ENCODE results near the gene EDA.

DNA sequence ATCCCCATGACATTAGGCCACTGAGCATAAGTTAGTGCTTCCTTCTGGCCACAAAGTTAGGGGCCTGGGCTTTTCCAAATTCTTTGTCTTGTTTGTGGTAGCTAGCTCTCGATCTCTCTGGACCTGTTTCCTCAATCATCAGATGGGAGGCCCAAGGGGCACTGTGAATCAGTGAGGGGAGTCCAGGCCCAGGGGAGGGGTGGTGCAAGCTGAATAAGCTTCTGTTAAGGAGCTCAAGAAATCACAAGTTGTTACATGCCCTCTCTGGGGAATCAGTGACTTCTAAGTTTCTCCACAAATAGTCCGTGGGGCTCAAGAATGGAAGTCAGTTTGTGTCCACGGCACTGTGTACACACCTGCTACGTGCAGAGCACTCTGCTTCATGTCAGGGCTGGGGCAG lies 418.7 kb downstream of the EDA start:
- TF ChIP-seq, protein P1, sequence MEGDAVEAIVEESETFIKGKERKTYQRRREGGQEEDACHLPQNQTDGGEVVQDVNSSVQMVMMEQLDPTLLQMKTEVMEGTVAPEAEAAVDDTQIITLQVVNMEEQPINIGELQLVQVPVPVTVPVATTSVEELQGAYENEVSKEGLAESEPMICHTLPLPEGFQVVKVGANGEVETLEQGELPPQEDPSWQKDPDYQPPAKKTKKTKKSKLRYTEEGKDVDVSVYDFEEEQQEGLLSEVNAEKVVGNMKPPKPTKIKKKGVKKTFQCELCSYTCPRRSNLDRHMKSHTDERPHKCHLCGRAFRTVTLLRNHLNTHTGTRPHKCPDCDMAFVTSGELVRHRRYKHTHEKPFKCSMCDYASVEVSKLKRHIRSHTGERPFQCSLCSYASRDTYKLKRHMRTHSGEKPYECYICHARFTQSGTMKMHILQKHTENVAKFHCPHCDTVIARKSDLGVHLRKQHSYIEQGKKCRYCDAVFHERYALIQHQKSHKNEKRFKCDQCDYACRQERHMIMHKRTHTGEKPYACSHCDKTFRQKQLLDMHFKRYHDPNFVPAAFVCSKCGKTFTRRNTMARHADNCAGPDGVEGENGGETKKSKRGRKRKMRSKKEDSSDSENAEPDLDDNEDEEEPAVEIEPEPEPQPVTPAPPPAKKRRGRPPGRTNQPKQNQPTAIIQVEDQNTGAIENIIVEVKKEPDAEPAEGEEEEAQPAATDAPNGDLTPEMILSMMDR (IDR thresholded peaks at IDR 0.05) = no peak
- TF ChIP-seq EP300 (IDR thresholded peaks at IDR 0.05) (no peak), POLR2A (IDR thresholded peaks at IDR 0.05) (no peak)
